GM12872 (cell line): ENCODE measurements around the gene CDHR2.

Source experiments
- CTCF ChIP-seq: IDR thresholded peaks from 3 replicates; pipeline ENCODE4 v1.5.1; 2011; ENCODE audit warnings: low read depth, mild to moderate bottlenecking, low read length, moderate library complexity; ENCODE audit not compliant: insufficient read depth

CDHR2 gene

GRCh38 chr5:176529741-176530141, 19.4 kb upstream of the CDHR2 start:
- TF ChIP-seq CTCF = no peak

GRCh38 chr5:176530393-176530982, 18.7 kb upstream of the CDHR2 start:
- TF ChIP-seq CTCF = no peak

- no peak for TF ChIP-seq CTCF
These were observed 17.9 kb upstream of the CDHR2 start for GRCh38 chr5:176530983-176531901.

GRCh38 chr5:176531902-176532493, 17.1 kb upstream of the CDHR2 start:
- no peak for TF ChIP-seq CTCF

GRCh38 chr5:176532795-176533194, 16.3 kb upstream of the CDHR2 start:
- no peak for TF ChIP-seq CTCF

GRCh38 chr5:176533390-176533789, 15.8 kb upstream of the CDHR2 start:
- TF ChIP-seq CTCF = no peak

GRCh38 chr5:176533894-176534611, 15.1 kb upstream of the CDHR2 start:
- TF ChIP-seq CTCF = no peak
